Glomerular visceral epithelial cell (primary cell): ENCODE measurements around the gene ASB10.

Experiments used
- DNase-seq: peaks from one replicate; pipeline ENCODE4 v3.0.0-alpha.2; 2016; ENCODE audit errors: extremely low spot score

Gene ASB10

DNA sequence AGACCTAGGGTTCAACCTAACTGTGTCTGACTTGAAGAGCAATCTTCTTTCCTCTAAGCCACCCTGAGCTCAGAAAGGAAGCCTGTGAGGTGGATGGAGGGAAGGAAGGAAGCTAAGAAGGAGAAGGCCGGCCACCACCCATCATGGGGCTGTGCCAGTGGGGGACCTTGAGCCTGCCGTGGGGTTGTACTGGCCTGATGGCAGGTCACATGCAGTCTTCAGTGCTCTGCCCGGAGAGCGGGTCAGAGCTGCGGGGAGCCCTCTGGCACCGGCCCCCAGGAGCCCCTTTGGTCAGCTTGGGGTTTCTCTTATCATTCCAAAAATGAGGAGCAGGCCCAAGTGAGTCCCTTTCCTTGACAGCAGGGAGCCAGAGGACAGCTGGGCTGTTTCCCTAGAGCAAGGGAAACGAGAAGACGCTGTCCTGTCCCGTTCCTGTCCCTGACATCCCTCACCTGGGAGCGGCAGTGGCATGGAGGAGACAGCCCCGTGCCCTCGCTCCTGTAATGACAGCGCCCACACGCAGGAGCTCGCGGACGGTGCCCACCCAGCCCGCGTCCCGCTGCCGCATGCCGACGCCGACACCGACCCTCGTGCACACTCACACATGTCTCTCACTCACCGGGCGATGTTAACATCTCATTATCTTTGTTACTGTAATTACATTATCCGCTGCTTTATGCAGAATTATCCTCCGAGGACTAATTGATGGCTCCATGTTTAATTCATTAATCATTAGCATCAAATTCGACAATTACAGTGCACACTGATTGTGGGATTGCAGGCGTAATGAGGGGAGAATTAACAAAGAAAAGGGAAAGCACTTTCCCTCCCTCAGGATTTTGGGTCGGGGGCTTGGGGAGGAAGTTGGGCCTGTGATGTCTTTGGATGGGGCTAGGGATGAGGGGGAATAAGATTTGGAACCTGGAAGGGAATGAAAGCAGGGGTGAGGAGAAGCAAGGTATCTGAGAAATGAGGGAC is 50.9 kb downstream of the ASB10 start:
- DNase-seq = no peak

GRCh38 chr7:151135525-151135845 is 51.6 kb downstream of the ASB10 start:
- no peak for DNase-seq

DNA sequence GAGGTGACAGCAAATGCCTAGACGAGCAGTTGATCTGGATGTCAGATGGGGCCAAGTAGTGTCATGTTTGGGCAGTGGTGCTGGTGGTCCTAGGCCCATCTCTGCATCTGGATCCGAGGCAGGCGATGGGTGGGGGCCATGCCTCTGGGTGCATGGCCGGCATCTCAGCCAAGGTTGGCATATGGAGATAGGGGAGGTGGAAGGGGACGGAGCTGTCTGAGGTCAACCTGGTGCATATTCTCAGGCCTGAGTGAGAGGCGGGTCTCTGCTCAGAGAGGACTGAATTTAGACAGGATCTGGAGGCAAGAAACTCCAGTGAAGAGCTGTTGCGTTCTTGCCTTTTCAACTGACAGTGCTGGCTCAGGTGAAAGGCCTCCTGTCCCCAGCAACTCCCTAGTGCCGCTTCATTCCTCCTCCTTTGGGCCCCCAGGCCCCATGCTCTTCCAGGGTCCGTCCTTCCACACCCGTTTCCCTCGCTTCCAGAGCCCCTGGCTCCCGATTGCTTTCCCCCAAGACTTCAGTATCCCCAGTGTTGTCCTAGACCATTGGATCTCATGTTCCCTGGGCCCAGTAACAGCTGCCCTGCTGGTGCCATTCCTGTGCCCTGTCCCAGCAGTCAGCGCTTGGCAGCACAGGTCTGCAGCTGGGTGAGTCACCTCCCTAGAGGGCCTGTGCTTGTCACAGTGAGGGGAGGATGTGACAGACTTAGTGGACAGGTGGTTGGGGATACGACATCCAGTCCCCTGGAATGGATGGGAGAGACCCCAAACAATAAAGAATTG is 52.1 kb downstream of the ASB10 start:
- DNase-seq = no peak

- DNase-seq = no peak
Observed at GRCh38 chr7:151133986-151134742, 52.9 kb downstream of the ASB10 start.

- DNase-seq = no peak
Observed at GRCh38 chr7:151133266-151133985, 53.6 kb downstream of the ASB10 start.

GRCh38 chr7:151132461-151133205 is 54.4 kb downstream of the ASB10 start:
- DNase-seq = no peak

- no peak for DNase-seq
Observed at GRCh38 chr7:151131592-151132293, 55.3 kb downstream of the ASB10 start.

DNA sequence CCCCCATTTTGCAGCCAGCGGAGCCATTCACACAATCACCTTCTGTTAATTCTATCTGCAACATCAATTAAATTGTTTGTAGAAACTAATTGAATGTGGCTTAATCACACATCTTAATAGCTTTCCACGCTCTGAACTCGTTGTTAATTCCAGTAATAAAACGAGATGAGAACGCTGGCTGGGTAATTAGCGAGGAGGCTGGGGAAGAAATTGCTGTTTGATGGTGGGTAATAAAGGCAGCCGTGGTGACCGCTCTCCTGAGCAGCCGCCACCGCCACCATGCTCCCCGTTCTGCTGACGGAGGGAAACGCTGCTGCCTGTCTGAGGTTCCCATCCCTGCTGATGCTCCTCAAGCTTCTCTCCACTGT is 55.8 kb downstream of the ASB10 start:
- DNase-seq = no peak

- DNase-seq = no peak
Observed at GRCh38 chr7:151130741-151131157, 56.3 kb downstream of the ASB10 start.

DNA sequence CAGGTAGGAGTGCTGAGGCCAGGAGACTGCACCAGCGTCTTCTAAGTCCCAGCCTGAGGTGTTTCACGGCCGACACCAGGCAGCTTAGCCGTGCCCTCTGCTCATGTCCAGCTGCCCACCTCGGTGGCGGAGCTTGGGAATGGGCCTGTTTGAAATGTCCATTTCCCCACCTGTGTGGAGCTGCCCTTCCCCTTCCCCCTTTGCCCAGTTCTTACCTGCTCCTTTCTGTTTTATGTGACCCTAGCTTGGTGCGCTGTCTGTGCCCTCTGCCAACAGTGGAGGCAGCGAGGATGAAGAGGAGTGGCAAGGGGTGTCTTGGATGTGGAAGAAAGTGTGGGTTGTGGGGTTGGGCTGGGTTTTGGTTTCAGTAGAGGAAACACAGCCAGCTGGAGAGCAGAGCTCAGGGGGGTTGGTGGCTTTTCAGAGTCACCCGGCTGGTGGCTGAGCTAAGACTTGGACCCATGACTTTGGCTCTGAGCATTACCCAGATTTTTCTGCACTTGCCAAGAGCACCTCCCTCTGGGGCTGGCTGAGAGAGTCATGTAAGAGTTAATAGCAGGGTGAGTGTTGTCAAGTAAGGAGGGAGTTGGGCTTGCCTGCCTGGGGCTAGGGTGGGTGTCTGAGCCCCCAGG is 57.0 kb downstream of the ASB10 start:
- DNase-seq = no peak

- no peak for DNase-seq
Observed at GRCh38 chr7:151129117-151129959, 57.7 kb downstream of the ASB10 start.

GRCh38 chr7:151128716-151129115 is 58.3 kb downstream of the ASB10 start:
- no peak for DNase-seq

GRCh38 chr7:151128144-151128543 is 58.9 kb downstream of the ASB10 start:
- DNase-seq = no peak

- no peak for DNase-seq
Observed at GRCh38 chr7:151126491-151127137, 60.4 kb downstream of the ASB10 start.

- no peak for DNase-seq
Observed at GRCh38 chr7:151125846-151126481, 61.1 kb downstream of the ASB10 start.
